ENCODE data around the gene GSTCD.
"Not testable (repeated sequence)": the region's sequence is repeated elsewhere in the genome, so short reads cannot be mapped to it uniquely, and the experiment has no call there.

GSTCD gene

GRCh38 chr4:105708181-105709080 is at the start of gene GSTCD, which contains the start of gene INTS12:
Gene GSTCD, plus strand, starts transcription at chr4:105708784. Its CDS starts 8,830 bp downstream, at chr4:105717614.
Gene INTS12, minus strand, starts transcription at chr4:105708689. Its CDS starts 8,684 bp downstream, at chr4:105700005.
- peak; percentile 89 to 91 for DNase-seq

GRCh38 chr4:105659190-105659589 is 49.4 kb upstream of the GSTCD start:
- DNase-seq, result no peak

GRCh38 chr4:105661028-105661427 is 47.6 kb upstream of the GSTCD start:
- no peak for DNase-seq

GRCh38 chr4:105662935-105663675 is 45.5 kb upstream of the GSTCD start:
- DNase-seq, result no peak

GRCh38 chr4:105666693-105667092 is 41.9 kb upstream of the GSTCD start:
- no peak for DNase-seq

GRCh38 chr4:105670684-105671083 is 37.9 kb upstream of the GSTCD start:
- no peak for DNase-seq

GRCh38 chr4:105671301-105671700 is 37.3 kb upstream of the GSTCD start:
- DNase-seq, result no peak

GRCh38 chr4:105674011-105674410 is 34.6 kb upstream of the GSTCD start:
- DNase-seq, result no peak

GRCh38 chr4:105677709-105678108 is 30.9 kb upstream of the GSTCD start:
- no peak for DNase-seq

GRCh38 chr4:105679186-105679585 is 29.4 kb upstream of the GSTCD start:
- no peak for DNase-seq

GRCh38 chr4:105683038-105683437 is 25.5 kb upstream of the GSTCD start:
- DNase-seq, result no peak

GRCh38 chr4:105686571-105686970 is 22.0 kb upstream of the GSTCD start:
- DNase-seq, result no peak

GRCh38 chr4:105694812-105695211 is 13.8 kb upstream of the GSTCD start:
- not testable (repeated sequence) for DNase-seq

- DNase-seq, result not testable (repeated sequence)
Measured at GRCh38 chr4:105695832-105696231, 12.8 kb upstream of the GSTCD start.

GRCh38 chr4:105698607-105699006 is 10.0 kb upstream of the GSTCD start:
- no peak for DNase-seq

GRCh38 chr4:105707782-105708180 is 803 bp upstream of the GSTCD start:
- no peak for DNase-seq

- no peak for DNase-seq
Measured at GRCh38 chr4:105709081-105709450, 482 bp downstream of the GSTCD start.

GRCh38 chr4:105710012-105710600 is 1.5 kb downstream of the GSTCD start:
- DNase-seq, result no peak

- no peak for DNase-seq
Measured at GRCh38 chr4:105710678-105711077, 2.1 kb downstream of the GSTCD start.

- DNase-seq, result no peak
Measured at GRCh38 chr4:105712766-105713165, 4.2 kb downstream of the GSTCD start.

GRCh38 chr4:105714071-105714521 is 5.5 kb downstream of the GSTCD start:
- DNase-seq, result no peak

GRCh38 chr4:105714932-105715331 is 6.3 kb downstream of the GSTCD start:
- DNase-seq, result no peak

- no peak for DNase-seq
Measured at GRCh38 chr4:105715692-105716278, 7.2 kb downstream of the GSTCD start.

Data from stimulated activated CD4-positive, alpha-beta T cell treated with anti-CD3 and anti-CD28 coated beads, Interleukin-2, amount 100 ng/mL, for 24 hours (primary cell).